ENCODE data around the gene ABCA7.

DNA sequence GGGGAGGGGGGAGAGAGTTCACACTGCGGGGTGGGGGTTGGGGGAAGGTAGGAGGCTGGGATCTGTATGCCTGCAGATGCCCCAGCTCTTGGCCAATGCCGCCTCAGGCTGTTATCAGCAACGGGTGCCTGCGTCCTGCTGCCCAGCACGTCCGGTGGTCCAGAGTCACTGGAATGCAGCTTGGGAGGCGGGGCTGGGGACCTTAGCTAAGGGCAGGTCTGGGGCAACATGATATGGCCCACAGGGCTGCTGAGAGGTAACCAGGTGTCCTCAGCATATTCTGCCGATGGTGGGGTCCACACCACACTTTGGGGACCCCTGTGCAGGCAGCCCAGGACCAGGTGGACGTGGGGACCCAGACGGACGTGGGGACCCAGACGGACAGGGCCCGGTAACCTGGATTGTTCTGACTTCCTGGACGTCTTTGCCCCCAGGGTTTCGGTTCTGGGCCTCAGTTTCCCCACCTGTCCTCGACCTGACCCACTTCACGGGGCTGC, 26.4 kb downstream of the ABCA7 start:
- TF ChIP-seq CTCF (conservative IDR thresholded peaks at IDR 0.05 in 1 of 2, IDR thresholded peaks at IDR 0.05 in 1 of 2; ENCODE audit: extremely low read depth in 1 of 2, insufficient read depth in 1 of 2, low read depth in 1 of 2, low read length in 2 of 2) (no peak), EZH2 (IDR thresholded peaks at IDR 0.05; ENCODE audit: borderline replicate concordance, low read length) (no peak)

All from mammary epithelial cell (primary cell).